Measurements from ENCODE around the gene SCN9A. TPM values are rescaled to one million over a fixed set of nuclear protein-coding genes. Genes with fewer than 3 reads are reported as not detected.

The SCN9A gene
- total RNA-seq, 4 donors from 2014 or later: 2.3 to 6.7 (median 5.1) TPM

GRCh38 chr2:166156985-166157490 is 218.7 kb downstream of the SCN9A start:
- no peaks in the 10 kb centered on the region for H3K36me3 ChIP-seq
- WGBS, 2 donors: 91 to 96% methylated on average over 3 of the region's 3 CpGs
- no peak overlapping the region for H3K27ac ChIP-seq
- no peak overlapping the region for H3K4me3 ChIP-seq (replicated peaks in 1 of 3)
- no peak for TF ChIP-seq POLR2A (IDR thresholded peaks at IDR 0.05)
- TF ChIP-seq CTCF (IDR thresholded peaks at IDR 0.05): no peak
- intact Hi-C loops (cut with DNase I): no loop called here
- no peak for DNase-seq
- no peaks in the 10 kb centered on the region for H3K4me1 ChIP-seq
- no peaks in the 10 kb centered on the region for H3K9me3 ChIP-seq
- no peaks in the 10 kb centered on the region for H3K27me3 ChIP-seq

GRCh38 chr2:166155589-166155988 is 220.2 kb downstream of the SCN9A start:
- no peaks in the 10 kb centered on the region for H3K36me3 ChIP-seq
- TF ChIP-seq POLR2A (IDR thresholded peaks at IDR 0.05): no peak
- no peak for TF ChIP-seq CTCF (IDR thresholded peaks at IDR 0.05)
- 53 to 55% methylated on average over 2 of the region's 2 CpGs for WGBS, 2 donors

GRCh38 chr2:166154685-166155338 is 220.9 kb downstream of the SCN9A start:
- no peak for DNase-seq
- TF ChIP-seq CTCF (IDR thresholded peaks at IDR 0.05) (no peak), POLR2A (IDR thresholded peaks at IDR 0.05) (no peak)
- Histone ChIP-seq H3K27ac (no peak overlapping the region), H3K36me3 (no peaks in the 10 kb centered on the region), H3K27me3 (no peaks in the 10 kb centered on the region), H3K9me3 (no peaks in the 10 kb centered on the region), H3K4me1 (no peaks in the 10 kb centered on the region), H3K4me3 (replicated peaks in 1 of 3) (no peak overlapping the region)
- intact Hi-C loops (cut with DNase I): no loop called here
- 60 to 85% methylated on average over 3 of the region's 3 CpGs for WGBS, 2 donors

More at GRCh38 chr2:166155589-166155988, 220.2 kb downstream of the SCN9A start:
- H3K4me3 ChIP-seq (replicated peaks in 1 of 3): no peak overlapping the region
- no peaks in the 10 kb centered on the region for H3K4me1 ChIP-seq
- no peaks in the 10 kb centered on the region for H3K27me3 ChIP-seq
- no peaks in the 10 kb centered on the region for H3K9me3 ChIP-seq
- intact Hi-C loops (cut with DNase I): no loop called here
- DNase-seq: no peak
- no peak overlapping the region for H3K27ac ChIP-seq

GRCh38 chr2:166152064-166152463 is 223.7 kb downstream of the SCN9A start:
- Histone ChIP-seq H3K27ac (no peak overlapping the region), H3K27me3 (no peaks in the 10 kb centered on the region), H3K9me3 (no peaks in the 10 kb centered on the region), H3K36me3 (no peaks in the 10 kb centered on the region), H3K4me3 (replicated peaks in 1 of 3) (no peak overlapping the region), H3K4me1 (no peaks in the 10 kb centered on the region)
- intact Hi-C loops (cut with DNase I): no loop called here
- DNase-seq: no peak
- TF ChIP-seq CTCF (IDR thresholded peaks at IDR 0.05): no peak
- no peak for TF ChIP-seq POLR2A (IDR thresholded peaks at IDR 0.05)

GRCh38 chr2:166148500-166149400 is 227.0 kb downstream of the SCN9A start:
- no peak overlapping the region for H3K4me3 ChIP-seq (replicated peaks in 1 of 3)
- H3K27ac ChIP-seq: no peak overlapping the region
- H3K27me3 ChIP-seq: no peaks in the 10 kb centered on the region
- intact Hi-C loops (cut with DNase I): no loop called here
- H3K4me1 ChIP-seq: no peaks in the 10 kb centered on the region
- no peaks in the 10 kb centered on the region for H3K9me3 ChIP-seq
- no peaks in the 10 kb centered on the region for H3K36me3 ChIP-seq
- 78 to 82% methylated on average over 7 of the region's 7 CpGs for WGBS, 2 donors
- no peak for TF ChIP-seq CTCF (IDR thresholded peaks at IDR 0.05)
- TF ChIP-seq POLR2A (IDR thresholded peaks at IDR 0.05): no peak
- DNase-seq: no peak
